ENCODE results near the gene OR8J1. TPM values are rescaled to one million over a fixed set of nuclear protein-coding genes. Genes with fewer than 3 reads are reported as not detected.

OR8J1 gene
- total RNA-seq, 1 experiment from 2014 or later = not detected

DNA sequence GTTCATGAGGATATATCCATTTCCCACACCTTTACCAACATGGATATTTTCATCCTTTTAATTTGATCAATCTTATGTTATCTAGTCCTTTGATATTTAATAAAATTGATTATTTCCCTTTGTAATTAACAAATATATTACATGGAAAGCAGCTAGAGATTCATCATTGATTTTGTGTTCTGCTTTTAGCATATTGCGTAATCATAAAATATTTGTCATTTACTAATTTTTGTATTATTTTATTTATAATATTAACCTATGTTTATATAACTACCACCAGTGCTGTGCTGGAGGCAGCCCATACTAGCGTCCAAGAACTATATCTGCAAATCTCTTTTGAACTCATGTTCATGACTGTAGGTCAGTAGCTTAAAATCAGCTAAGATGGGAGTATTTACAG, 26.0 kb downstream of the OR8J1 start:
- Histone ChIP-seq H3K9me3 (ENCODE audit: control insufficient read depth in 1 of 2, insufficient read depth in 1 of 2, low read depth in 1 of 2, low read length in 2 of 2) (peaks cover 13 to 18% of the 10 kb centered on the region in 2 experiments; a peak in 2 of 4 replicates), H3K4me1 (ENCODE audit: control insufficient read depth in 1 of 2, insufficient read depth in 2 of 2, low read length in 2 of 2) (no peaks in the 10 kb centered on the region), H2AFZ (ENCODE audit: low read depth, low read length, poor library complexity, severe bottlenecking) (no peak overlapping the region), H3K4me3 (replicated peaks in 1 of 2; ENCODE audit: low read depth in 1 of 2, low read length in 2 of 2) (no peak overlapping the region), H3K9me2 (ENCODE audit: insufficient read depth) (no peaks in the 10 kb centered on the region), H3K4me2 (ENCODE audit: low read length) (no peak overlapping the region), H3K36me3 (ENCODE audit: control insufficient read depth in 1 of 2, insufficient read depth in 2 of 2, low read length in 2 of 2) (no peaks in the 10 kb centered on the region), H4K20me1 (ENCODE audit: insufficient read depth) (no peaks in the 10 kb centered on the region), H3K9ac (ENCODE audit: low read length) (no peak overlapping the region), H3K79me2 (ENCODE audit: insufficient read depth, low read length) (no peaks in the 10 kb centered on the region), H3K27ac (ENCODE audit: low read depth, low read length) (no peak overlapping the region), H3K27me3 (ENCODE audit: insufficient read depth, low read length) (no peaks in the 10 kb centered on the region)
- intact Hi-C loops (cut with micrococcal nuclease) = no loop called here
- ChIA-PET RAD21 (ENCODE audit: low non-redundant PET in 1 of 2, low total read pairs in 2 of 2, uncharacterized antibody in 2 of 2, unreplicated experiment in 2 of 2) (no interaction called here), CTCF (no interaction called here), POLR2A (no interaction called here)
- no peak for TF ChIP-seq CEBPB (IDR thresholded peaks at IDR 0.05; ENCODE audit: low read depth)
- TF ChIP-seq, protein P1, sequence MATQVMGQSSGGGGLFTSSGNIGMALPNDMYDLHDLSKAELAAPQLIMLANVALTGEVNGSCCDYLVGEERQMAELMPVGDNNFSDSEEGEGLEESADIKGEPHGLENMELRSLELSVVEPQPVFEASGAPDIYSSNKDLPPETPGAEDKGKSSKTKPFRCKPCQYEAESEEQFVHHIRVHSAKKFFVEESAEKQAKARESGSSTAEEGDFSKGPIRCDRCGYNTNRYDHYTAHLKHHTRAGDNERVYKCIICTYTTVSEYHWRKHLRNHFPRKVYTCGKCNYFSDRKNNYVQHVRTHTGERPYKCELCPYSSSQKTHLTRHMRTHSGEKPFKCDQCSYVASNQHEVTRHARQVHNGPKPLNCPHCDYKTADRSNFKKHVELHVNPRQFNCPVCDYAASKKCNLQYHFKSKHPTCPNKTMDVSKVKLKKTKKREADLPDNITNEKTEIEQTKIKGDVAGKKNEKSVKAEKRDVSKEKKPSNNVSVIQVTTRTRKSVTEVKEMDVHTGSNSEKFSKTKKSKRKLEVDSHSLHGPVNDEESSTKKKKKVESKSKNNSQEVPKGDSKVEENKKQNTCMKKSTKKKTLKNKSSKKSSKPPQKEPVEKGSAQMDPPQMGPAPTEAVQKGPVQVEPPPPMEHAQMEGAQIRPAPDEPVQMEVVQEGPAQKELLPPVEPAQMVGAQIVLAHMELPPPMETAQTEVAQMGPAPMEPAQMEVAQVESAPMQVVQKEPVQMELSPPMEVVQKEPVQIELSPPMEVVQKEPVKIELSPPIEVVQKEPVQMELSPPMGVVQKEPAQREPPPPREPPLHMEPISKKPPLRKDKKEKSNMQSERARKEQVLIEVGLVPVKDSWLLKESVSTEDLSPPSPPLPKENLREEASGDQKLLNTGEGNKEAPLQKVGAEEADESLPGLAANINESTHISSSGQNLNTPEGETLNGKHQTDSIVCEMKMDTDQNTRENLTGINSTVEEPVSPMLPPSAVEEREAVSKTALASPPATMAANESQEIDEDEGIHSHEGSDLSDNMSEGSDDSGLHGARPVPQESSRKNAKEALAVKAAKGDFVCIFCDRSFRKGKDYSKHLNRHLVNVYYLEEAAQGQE (IDR thresholded peaks at IDR 0.05; ENCODE audit: low read depth) = no peak
- TF ChIP-seq ZNF274 (IDR thresholded peaks at IDR 0.05; ENCODE audit: low read depth, low read length) = no peak
- TF ChIP-seq TCF7L2 (IDR thresholded peaks at IDR 0.05; ENCODE audit: borderline replicate concordance, extremely low read depth, insufficient read depth, insufficient read length) = no peak
- no peak for TF ChIP-seq SRF (IDR thresholded peaks at IDR 0.05; ENCODE audit: low read depth)
- no peak for TF ChIP-seq ELF1 (IDR thresholded peaks at IDR 0.05; ENCODE audit: borderline replicate concordance, low read depth)
- TF ChIP-seq, protein P2, sequence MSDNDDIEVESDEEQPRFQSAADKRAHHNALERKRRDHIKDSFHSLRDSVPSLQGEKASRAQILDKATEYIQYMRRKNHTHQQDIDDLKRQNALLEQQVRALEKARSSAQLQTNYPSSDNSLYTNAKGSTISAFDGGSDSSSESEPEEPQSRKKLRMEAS (IDR thresholded peaks at IDR 0.05) = no peak
- TF ChIP-seq CBX3 (IDR thresholded peaks at IDR 0.05; ENCODE audit: low read depth) = no peak
- no peak for TF ChIP-seq SIN3A (IDR thresholded peaks at IDR 0.05; ENCODE audit: low read depth)
- no peak for TF ChIP-seq POLR2A (IDR thresholded peaks at IDR 0.05; ENCODE audit: borderline replicate concordance, extremely low read depth, insufficient read depth, insufficient read length)
- TF ChIP-seq FOSL1 (IDR thresholded peaks at IDR 0.05; ENCODE audit: low read depth) = no peak
- TF ChIP-seq, protein P3, sequence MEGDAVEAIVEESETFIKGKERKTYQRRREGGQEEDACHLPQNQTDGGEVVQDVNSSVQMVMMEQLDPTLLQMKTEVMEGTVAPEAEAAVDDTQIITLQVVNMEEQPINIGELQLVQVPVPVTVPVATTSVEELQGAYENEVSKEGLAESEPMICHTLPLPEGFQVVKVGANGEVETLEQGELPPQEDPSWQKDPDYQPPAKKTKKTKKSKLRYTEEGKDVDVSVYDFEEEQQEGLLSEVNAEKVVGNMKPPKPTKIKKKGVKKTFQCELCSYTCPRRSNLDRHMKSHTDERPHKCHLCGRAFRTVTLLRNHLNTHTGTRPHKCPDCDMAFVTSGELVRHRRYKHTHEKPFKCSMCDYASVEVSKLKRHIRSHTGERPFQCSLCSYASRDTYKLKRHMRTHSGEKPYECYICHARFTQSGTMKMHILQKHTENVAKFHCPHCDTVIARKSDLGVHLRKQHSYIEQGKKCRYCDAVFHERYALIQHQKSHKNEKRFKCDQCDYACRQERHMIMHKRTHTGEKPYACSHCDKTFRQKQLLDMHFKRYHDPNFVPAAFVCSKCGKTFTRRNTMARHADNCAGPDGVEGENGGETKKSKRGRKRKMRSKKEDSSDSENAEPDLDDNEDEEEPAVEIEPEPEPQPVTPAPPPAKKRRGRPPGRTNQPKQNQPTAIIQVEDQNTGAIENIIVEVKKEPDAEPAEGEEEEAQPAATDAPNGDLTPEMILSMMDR (IDR thresholded peaks at IDR 0.05 in 2 of 3, conservative IDR thresholded peaks at IDR 0.05 in 1 of 3; ENCODE audit: borderline replicate concordance in 1 of 3, insufficient read depth in 1 of 3, low read depth in 2 of 3, low read length in 2 of 3) = no peak
- TF ChIP-seq, protein P4, sequence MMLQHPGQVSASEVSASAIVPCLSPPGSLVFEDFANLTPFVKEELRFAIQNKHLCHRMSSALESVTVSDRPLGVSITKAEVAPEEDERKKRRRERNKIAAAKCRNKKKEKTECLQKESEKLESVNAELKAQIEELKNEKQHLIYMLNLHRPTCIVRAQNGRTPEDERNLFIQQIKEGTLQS (IDR thresholded peaks at IDR 0.05) = no peak
- no peak for TF ChIP-seq POLR2AphosphoS5 (IDR thresholded peaks at IDR 0.05; ENCODE audit: low read depth, low read length)
- no peak for TF ChIP-seq EZH2phosphoT487 (IDR thresholded peaks at IDR 0.05; ENCODE audit: borderline replicate concordance)
- no peak for TF ChIP-seq ZFX (IDR thresholded peaks at IDR 0.05)
- TF ChIP-seq, protein P5, sequence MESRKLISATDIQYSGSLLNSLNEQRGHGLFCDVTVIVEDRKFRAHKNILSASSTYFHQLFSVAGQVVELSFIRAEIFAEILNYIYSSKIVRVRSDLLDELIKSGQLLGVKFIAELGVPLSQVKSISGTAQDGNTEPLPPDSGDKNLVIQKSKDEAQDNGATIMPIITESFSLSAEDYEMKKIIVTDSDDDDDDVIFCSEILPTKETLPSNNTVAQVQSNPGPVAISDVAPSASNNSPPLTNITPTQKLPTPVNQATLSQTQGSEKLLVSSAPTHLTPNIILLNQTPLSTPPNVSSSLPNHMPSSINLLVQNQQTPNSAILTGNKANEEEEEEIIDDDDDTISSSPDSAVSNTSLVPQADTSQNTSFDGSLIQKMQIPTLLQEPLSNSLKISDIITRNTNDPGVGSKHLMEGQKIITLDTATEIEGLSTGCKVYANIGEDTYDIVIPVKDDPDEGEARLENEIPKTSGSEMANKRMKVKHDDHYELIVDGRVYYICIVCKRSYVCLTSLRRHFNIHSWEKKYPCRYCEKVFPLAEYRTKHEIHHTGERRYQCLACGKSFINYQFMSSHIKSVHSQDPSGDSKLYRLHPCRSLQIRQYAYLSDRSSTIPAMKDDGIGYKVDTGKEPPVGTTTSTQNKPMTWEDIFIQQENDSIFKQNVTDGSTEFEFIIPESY (IDR thresholded peaks at IDR 0.05; ENCODE audit: extremely low read depth, insufficient replicate concordance, low read length) = no peak
- no peak for TF ChIP-seq EZH2 (IDR thresholded peaks at IDR 0.05)
- no peak for TF ChIP-seq RAD21 (IDR thresholded peaks at IDR 0.05; ENCODE audit: low read depth)
- TF ChIP-seq YY1 (IDR thresholded peaks at IDR 0.05; ENCODE audit: extremely low read depth, insufficient replicate concordance, low read depth, low read length) = no peak
- ATAC-seq (no peak), DNase-seq (ENCODE audit: low read depth, low spot score) (no peak)
- no TSS peak for BruUV-seq (replicated peaks)

Measured in HCT116 (cell line).